Stomach smooth muscle (tissue), 2 donors: ENCODE measurements around the gene ERBB4.

ENCODE experiments used
- H3K27ac ChIP-seq: one replicate; pipeline ENCODE4 v1.7.0; 2013; ENCODE audit warnings: mild to moderate bottlenecking, low read length, inconsistent platforms
- H3K27me3 ChIP-seq, 2 donors: one replicate each; pipeline ENCODE4 v1.7.0; 2013; ENCODE audit warnings: low read length in 2 of 2; ENCODE audit not compliant: insufficient read depth in 2 of 2, control insufficient read depth in 1 of 2
- H3K36me3 ChIP-seq, 2 donors: one replicate each; pipeline ENCODE4 v1.7.0; 2013; ENCODE audit warnings: low read length in 2 of 2; ENCODE audit not compliant: control insufficient read depth in 2 of 2, insufficient read depth in 2 of 2
- H3K4me1 ChIP-seq: one replicate; pipeline ENCODE4 v1.7.0; 2013; ENCODE audit warnings: low read length; ENCODE audit not compliant: control insufficient read depth, insufficient read depth
- H3K4me3 ChIP-seq, 2 donors: one replicate each; pipeline ENCODE4 v1.7.0; 2013; ENCODE audit warnings: low read length in 2 of 2
- H3K9ac ChIP-seq, 2 donors: one replicate each; pipeline ENCODE4 v1.7.0; 2013; ENCODE audit warnings: low read length in 2 of 2, mild to moderate bottlenecking in 1 of 2
- H3K9me3 ChIP-seq, 2 donors: one replicate each; pipeline ENCODE4 v1.7.0; 2013; ENCODE audit warnings: low read length in 2 of 2; ENCODE audit not compliant: control insufficient read depth in 2 of 2
- donor health status: healthy.
- donor health status: Pancreatic carcinoma.

The ERBB4 gene

GRCh38 chr2:211413746-211414145 is 1124.9 kb downstream of the ERBB4 start:
- Histone ChIP-seq H3K4me1 (no peaks in the 10 kb centered on the region), H3K9me3 (no peaks in the 10 kb centered on the region), H3K27ac (no peak overlapping the region), H3K36me3 (no peaks in the 10 kb centered on the region), H3K4me3 (no peak overlapping the region), H3K27me3 (no peaks in the 10 kb centered on the region), H3K9ac (no peak overlapping the region)

DNA sequence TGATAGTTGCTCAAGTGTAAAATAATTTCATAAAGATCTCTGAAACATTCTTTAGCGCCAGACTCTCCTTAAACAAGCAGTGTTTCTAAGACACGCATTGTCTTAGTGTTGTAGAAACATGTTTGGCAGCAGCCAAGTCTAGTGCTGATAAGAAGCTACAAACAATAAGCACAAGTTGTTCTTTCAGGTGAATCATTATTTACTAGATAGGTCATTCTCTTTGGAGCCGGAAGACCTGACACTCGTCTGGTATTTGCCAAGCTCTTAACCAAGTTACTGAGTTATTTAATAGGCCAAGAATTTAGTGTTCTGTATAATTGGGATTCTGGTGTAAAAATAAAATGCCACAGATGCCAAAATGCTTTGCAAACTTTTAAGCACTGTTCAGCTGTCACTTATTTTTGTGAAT is 1130.1 kb downstream of the ERBB4 start:
- H3K9me3 ChIP-seq: no peaks in the 10 kb centered on the region
- H3K27me3 ChIP-seq: no peaks in the 10 kb centered on the region
- H3K4me1 ChIP-seq: no peaks in the 10 kb centered on the region
- H3K36me3 ChIP-seq: no peaks in the 10 kb centered on the region
- no peak overlapping the region for H3K9ac ChIP-seq
- no peak overlapping the region for H3K4me3 ChIP-seq
- no peak overlapping the region for H3K27ac ChIP-seq

DNA sequence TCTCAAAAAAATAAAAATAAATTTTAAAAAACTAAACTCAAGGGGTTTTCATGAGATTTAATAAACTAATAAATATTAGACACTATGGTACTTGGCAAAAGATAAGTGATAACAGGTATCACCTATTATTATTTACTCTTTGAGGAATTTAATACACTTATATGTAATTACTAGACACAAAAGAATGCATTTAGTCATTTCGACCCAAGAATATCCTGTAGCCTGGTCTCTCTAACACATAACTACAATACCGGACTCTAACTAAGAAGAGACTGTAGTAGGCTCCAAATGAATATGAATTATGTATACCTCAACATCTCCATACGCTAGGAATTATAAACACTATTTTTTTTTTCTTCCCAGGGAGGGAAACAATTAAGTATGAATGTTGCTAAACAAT is 1131.5 kb downstream of the ERBB4 start:
- Histone ChIP-seq H3K4me3 (no peak overlapping the region), H3K27ac (no peak overlapping the region), H3K9me3 (no peaks in the 10 kb centered on the region), H3K9ac (no peak overlapping the region), H3K27me3 (no peaks in the 10 kb centered on the region), H3K36me3 (no peaks in the 10 kb centered on the region), H3K4me1 (no peaks in the 10 kb centered on the region)

DNA sequence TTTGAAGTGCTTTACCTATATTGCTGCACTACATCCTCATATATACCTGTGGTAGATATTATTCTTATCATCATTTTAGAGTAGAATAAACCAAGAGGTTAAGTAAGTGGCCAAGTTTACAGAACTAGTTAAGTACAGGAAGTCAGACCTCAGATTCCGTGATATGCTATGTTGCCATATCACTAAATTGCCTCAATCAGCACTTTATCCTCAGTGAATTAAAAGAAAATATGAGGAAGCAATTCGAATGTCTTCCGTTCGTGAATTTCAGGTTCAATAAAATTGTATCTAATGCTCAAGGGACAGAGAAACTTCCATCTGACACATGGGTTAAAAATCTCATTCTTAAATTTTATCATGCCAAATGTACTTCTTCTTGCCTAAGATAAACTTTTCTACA is 1133.6 kb downstream of the ERBB4 start:
- H3K4me1 ChIP-seq: no peaks in the 10 kb centered on the region
- H3K9ac ChIP-seq: no peak overlapping the region
- no peak overlapping the region for H3K27ac ChIP-seq
- no peaks in the 10 kb centered on the region for H3K9me3 ChIP-seq
- H3K27me3 ChIP-seq: no peaks in the 10 kb centered on the region
- H3K4me3 ChIP-seq: no peak overlapping the region
- no peaks in the 10 kb centered on the region for H3K36me3 ChIP-seq

- Histone ChIP-seq H3K27ac (no peak overlapping the region), H3K27me3 (no peaks in the 10 kb centered on the region)
Observed at GRCh38 chr2:211404098-211404497, 1134.5 kb downstream of the ERBB4 start.

GRCh38 chr2:211401328-211401727 is 1137.3 kb downstream of the ERBB4 start:
- Histone ChIP-seq H3K9me3 (no peaks in the 10 kb centered on the region), H3K27me3 (no peaks in the 10 kb centered on the region), H3K36me3 (no peaks in the 10 kb centered on the region), H3K9ac (no peak overlapping the region), H3K27ac (no peak overlapping the region), H3K4me3 (no peak overlapping the region), H3K4me1 (no peaks in the 10 kb centered on the region)

More at GRCh38 chr2:211404098-211404497, 1134.5 kb downstream of the ERBB4 start:
- no peaks in the 10 kb centered on the region for H3K4me1 ChIP-seq
- H3K9ac ChIP-seq: no peak overlapping the region
- H3K4me3 ChIP-seq: no peak overlapping the region
- H3K36me3 ChIP-seq: no peaks in the 10 kb centered on the region
- no peaks in the 10 kb centered on the region for H3K9me3 ChIP-seq

DNA sequence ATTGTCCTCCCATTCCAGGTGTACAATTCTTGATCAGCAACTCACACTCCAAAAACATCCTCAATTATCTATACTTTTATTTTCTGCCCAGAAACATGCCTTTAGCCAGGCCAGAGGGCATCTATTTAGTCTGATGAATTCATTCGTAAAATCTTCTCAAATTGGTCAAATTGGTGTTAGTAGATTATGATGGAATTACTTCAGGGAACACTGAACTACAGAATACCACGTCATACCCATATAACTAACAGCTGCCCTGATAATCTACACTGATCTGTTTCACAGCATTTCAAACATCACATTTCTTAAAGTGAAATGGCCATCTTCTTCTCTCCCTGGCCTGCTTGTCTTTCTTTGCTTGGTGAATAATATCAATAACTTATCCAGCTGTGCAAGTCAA is 1140.8 kb downstream of the ERBB4 start:
- Histone ChIP-seq H3K27ac (no peak overlapping the region), H3K27me3 (no peaks in the 10 kb centered on the region), H3K4me3 (no peak overlapping the region), H3K9ac (no peak overlapping the region), H3K9me3 (no peaks in the 10 kb centered on the region), H3K4me1 (no peaks in the 10 kb centered on the region), H3K36me3 (no peaks in the 10 kb centered on the region)

DNA sequence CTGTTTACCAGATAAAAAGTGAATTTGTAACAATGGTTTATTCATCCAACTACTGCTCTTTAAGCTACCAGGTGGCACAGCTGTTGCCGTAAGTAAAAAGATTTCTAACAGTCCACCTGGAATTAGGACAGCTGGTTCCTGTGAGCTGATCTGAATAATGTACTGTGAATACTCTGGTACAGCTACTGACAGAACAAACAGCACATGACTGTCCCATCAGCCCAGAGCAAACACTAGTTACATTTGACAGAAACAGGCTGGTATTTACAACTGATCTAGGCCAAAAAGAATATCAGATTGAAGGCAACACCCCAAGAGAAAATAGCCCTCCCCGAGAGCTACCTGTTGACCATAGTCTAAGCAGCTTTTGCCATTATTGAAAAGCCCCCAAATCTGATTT is 1141.8 kb downstream of the ERBB4 start:
- Histone ChIP-seq H3K9ac (no peak overlapping the region), H3K4me3 (no peak overlapping the region), H3K4me1 (no peaks in the 10 kb centered on the region), H3K27ac (no peak overlapping the region), H3K9me3 (no peaks in the 10 kb centered on the region), H3K36me3 (no peaks in the 10 kb centered on the region), H3K27me3 (no peaks in the 10 kb centered on the region)

GRCh38 chr2:211391189-211391567 is 1147.4 kb downstream of the ERBB4 start:
- Histone ChIP-seq H3K9me3 (no peaks in the 10 kb centered on the region), H3K27ac (no peak overlapping the region), H3K27me3 (no peaks in the 10 kb centered on the region), H3K36me3 (no peaks in the 10 kb centered on the region), H3K4me3 (no peak overlapping the region), H3K4me1 (no peaks in the 10 kb centered on the region), H3K9ac (no peak overlapping the region)

GRCh38 chr2:211390536-211391188 is 1147.9 kb downstream of the ERBB4 start:
- H3K27ac ChIP-seq: no peak overlapping the region
- no peaks in the 10 kb centered on the region for H3K27me3 ChIP-seq
- H3K4me1 ChIP-seq: no peaks in the 10 kb centered on the region
- no peaks in the 10 kb centered on the region for H3K9me3 ChIP-seq
- no peaks in the 10 kb centered on the region for H3K36me3 ChIP-seq
- H3K4me3 ChIP-seq: no peak overlapping the region
- H3K9ac ChIP-seq: no peak overlapping the region

DNA sequence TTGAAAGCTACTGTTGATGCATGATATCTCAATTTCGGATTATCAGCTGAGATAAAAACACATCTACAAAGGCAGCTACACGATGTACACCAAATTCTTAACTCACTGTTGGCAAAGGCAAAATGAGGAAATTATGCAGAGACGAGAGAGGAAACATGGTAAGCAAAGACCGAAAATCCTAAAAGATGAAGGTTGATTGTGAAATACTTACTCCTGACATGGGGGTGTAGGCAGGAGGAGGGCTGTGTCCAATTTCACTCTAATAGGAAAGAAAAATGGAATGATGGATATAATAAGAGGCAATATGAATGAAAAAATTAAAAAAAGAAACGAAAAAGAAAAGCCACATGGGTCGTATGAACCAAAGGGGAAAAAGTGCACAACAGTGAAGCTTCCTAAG is 1150.9 kb downstream of the ERBB4 start:
- no peaks in the 10 kb centered on the region for H3K27me3 ChIP-seq
- H3K9ac ChIP-seq: no peak overlapping the region
- H3K36me3 ChIP-seq: no peaks in the 10 kb centered on the region
- H3K9me3 ChIP-seq: no peaks in the 10 kb centered on the region
- H3K27ac ChIP-seq: no peak overlapping the region
- H3K4me1 ChIP-seq: no peaks in the 10 kb centered on the region
- no peak overlapping the region for H3K4me3 ChIP-seq
